Measurements from ENCODE around the gene ZNFX1. TPM values are rescaled to one million over a fixed set of nuclear protein-coding genes. Genes with fewer than 3 reads are reported as not detected.
A peak's percentile ranks its signal among the peaks of the same experiment; 100 is the strongest.

ZNFX1 gene
- total and polyA plus RNA-seq, 4 experiments from 2014 or later = 30.8 to 88.8 (median 76.1) TPM

DNA sequence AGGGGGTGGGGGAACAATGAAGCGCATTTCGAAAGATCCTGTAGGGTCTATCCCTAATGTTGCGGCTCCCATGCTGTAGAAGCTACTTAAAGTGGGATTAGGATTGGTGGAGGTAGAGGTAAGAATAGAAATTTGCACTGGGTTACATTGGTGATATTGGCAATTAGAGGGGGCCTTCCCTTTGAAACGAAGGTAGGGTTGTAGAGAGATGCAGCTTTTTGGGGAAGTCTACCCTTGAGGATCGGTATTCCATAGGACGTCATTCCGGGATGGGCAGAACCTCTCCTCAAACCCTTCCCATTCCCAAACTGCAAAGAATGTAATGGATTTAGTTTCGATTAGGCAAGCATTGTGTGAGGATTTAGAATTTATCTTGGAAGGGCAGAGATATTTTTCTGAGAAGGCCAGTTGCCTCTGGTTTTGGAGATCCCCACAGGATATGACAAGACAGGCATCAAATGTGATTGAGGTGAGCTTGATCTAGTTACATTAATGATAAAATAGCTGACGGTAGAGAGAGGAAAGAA, 5.4 kb upstream of the ZNFX1 start:
- Mint-ChIP-seq H3K4me1 (peaks cover 47 to 76% (median 63%) of the 10 kb centered on the region in 4 donors), H3K36me3 (peaks cover 98 to 99% of the 10 kb centered on the region in 2 donors), H3K4me3 (peak overlapping the region in 7 of 8 donors; percentile 49 to 85 (median 72)), H3K27ac (peak overlapping the region; percentile 77 to 99 (median 93)), H3K9me3 (peaks cover 2 to 99% (median 94%) of the 10 kb centered on the region in 8 donors), H3K27me3 (peaks cover 0 to 1% of the 10 kb centered on the region in 2 donors)
- peaks cover 54% of the 10 kb centered on the region for H3K4me1 ChIP-seq (ENCODE audit: insufficient read depth, low read length)
- peak overlapping the region; percentile 39 for H3K27ac ChIP-seq (ENCODE audit: low read depth, low read length)
- peaks cover 88% of the 10 kb centered on the region for H3K36me3 ChIP-seq (ENCODE audit: insufficient read depth, low read length)
- no peaks in the 10 kb centered on the region for H3K27me3 ChIP-seq (ENCODE audit: insufficient read depth, low read length)
- DNase-seq = no peak
- intact Hi-C loops (cut with micrococcal nuclease) = no loop called here
- ChIA-PET POLR2A (ENCODE audit: partially characterized antibody) (interaction anchor here (0.5 to 8.0 kb wide), 10 partner anchors 8 to 41 kb away, joined by 3 to 108 read pairs (median 3); no protein-coding TSS in a partner anchor), CTCF (ENCODE audit: partially characterized antibody) (interaction anchor here (1.2 kb wide), 2 partner anchors 40 to 52 kb away, joined by 3 read pairs; no protein-coding TSS in a partner anchor)
- H3K9me3 ChIP-seq (ENCODE audit: control insufficient read depth in 1 of 2, low read length in 2 of 2) = peaks cover 28 to 70% of the 10 kb centered on the region in 2 donors
- H3K4me3 ChIP-seq (ENCODE audit: low read length in 2 of 2) = peak overlapping the region in 1 of 2 donors; percentile 29

DNA sequence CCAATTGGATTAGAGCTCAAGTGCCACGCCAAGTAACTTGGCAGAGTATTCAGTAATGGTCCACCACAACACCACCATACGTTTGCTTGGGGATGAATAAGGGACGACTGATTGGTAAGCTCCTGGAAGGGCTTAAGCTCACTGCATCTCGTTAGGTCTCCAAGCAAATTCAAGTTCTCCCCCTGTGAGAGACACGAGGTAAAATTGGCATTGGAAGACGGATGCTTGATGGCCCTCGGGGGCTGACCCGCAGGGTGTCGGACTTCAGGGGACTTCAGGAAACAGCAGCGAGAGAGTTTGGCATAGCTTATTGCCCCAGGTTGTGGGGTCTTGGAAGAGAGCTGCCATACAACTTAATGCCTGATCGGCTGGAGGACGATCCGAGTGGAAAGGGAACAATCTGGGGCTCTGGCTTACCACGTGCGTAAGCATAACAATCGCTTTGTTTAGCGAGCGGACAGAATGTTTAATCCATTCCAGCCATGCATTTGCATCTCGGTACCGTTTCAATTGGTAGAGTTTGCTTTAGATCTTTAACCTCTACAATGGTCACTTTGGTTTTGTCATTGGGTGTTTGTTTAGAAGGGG, 4.8 kb upstream of the ZNFX1 start:
- peaks cover 93 to 95% of the 10 kb centered on the region in 2 donors for H3K36me3 Mint-ChIP-seq
- Histone ChIP-seq H3K36me3 (ENCODE audit: insufficient read depth, low read length) (peaks cover 82% of the 10 kb centered on the region), H3K27ac (ENCODE audit: low read depth, low read length) (peak overlapping the region; percentile 39), H3K4me3 (ENCODE audit: low read length in 2 of 2) (peak overlapping the region; percentile 1 to 29), H3K9me3 (ENCODE audit: control insufficient read depth in 1 of 2, low read length in 2 of 2) (peaks cover 25 to 67% of the 10 kb centered on the region in 2 donors), H3K27me3 (ENCODE audit: insufficient read depth, low read length) (no peaks in the 10 kb centered on the region), H3K4me1 (ENCODE audit: insufficient read depth, low read length) (peaks cover 54% of the 10 kb centered on the region)
- DNase-seq = no peak
- peaks cover 47 to 77% (median 63%) of the 10 kb centered on the region in 4 donors for H3K4me1 Mint-ChIP-seq
- peaks cover 2 to 94% (median 89%) of the 10 kb centered on the region in 8 donors for H3K9me3 Mint-ChIP-seq
- H3K27me3 Mint-ChIP-seq = peaks cover 0 to 1% of the 10 kb centered on the region in 2 donors
- ChIA-PET POLR2A (ENCODE audit: partially characterized antibody) (interaction anchor here (1.0 to 8.0 kb wide), 9 partner anchors 9 to 865 kb away, joined by 3 to 108 read pairs (median 4); no protein-coding TSS in a partner anchor), CTCF (ENCODE audit: partially characterized antibody) (interaction anchor here (1.2 kb wide), 1 partner anchor 52 kb away, joined by 3 read pairs; no protein-coding TSS in a partner anchor)
- intact Hi-C loops (cut with micrococcal nuclease) = no loop called here
- H3K27ac Mint-ChIP-seq = peak overlapping the region; percentile 77 to 99 (median 93)
- H3K4me3 Mint-ChIP-seq = peak overlapping the region in 7 of 8 donors; percentile 50 to 85 (median 72)

GRCh38 chr20:49281913-49282467, 4.1 kb upstream of the ZNFX1 start:
- POLR2A ChIA-PET (ENCODE audit: partially characterized antibody) = interaction anchor here (1.0 to 8.0 kb wide), 8 partner anchors 10 to 865 kb away, joined by 3 to 108 read pairs (median 12); no protein-coding TSS in a partner anchor
- Mint-ChIP-seq H3K27ac (peak overlapping the region; percentile 42 to 99 (median 92)), H3K27me3 (peaks cover 0 to 1% of the 10 kb centered on the region in 2 donors), H3K36me3 (peaks cover 86 to 93% of the 10 kb centered on the region in 2 donors), H3K9me3 (peaks cover 2 to 87% (median 82%) of the 10 kb centered on the region in 8 donors), H3K4me3 (peak overlapping the region in 7 of 8 donors; percentile 50 to 85 (median 72)), H3K4me1 (peaks cover 47 to 79% (median 63%) of the 10 kb centered on the region in 4 donors)
- Histone ChIP-seq H3K36me3 (ENCODE audit: insufficient read depth, low read length) (peaks cover 75% of the 10 kb centered on the region), H3K4me1 (ENCODE audit: insufficient read depth, low read length) (peaks cover 54% of the 10 kb centered on the region), H3K9me3 (ENCODE audit: control insufficient read depth in 1 of 2, low read length in 2 of 2) (peaks cover 25 to 60% of the 10 kb centered on the region in 2 donors), H3K27me3 (ENCODE audit: insufficient read depth, low read length) (no peaks in the 10 kb centered on the region), H3K4me3 (ENCODE audit: low read length in 2 of 2) (peak overlapping the region; percentile 29 to 30), H3K27ac (ENCODE audit: low read depth, low read length) (peak overlapping the region; percentile 39)
- intact Hi-C loops (cut with micrococcal nuclease) = no loop called here
- CTCF ChIA-PET (ENCODE audit: partially characterized antibody) = interaction anchor here (1.2 kb wide), 2 partner anchors 53 to 65 kb away, joined by 3 read pairs; no protein-coding TSS in a partner anchor
- DNase-seq = no peak

- peaks cover 59% of the 10 kb centered on the region for H3K4me1 ChIP-seq (ENCODE audit: insufficient read depth, low read length)
- intact Hi-C loops (cut with micrococcal nuclease) = no loop called here
- no peak for DNase-seq
- H3K9me3 Mint-ChIP-seq = peaks cover 2 to 80% (median 75%) of the 10 kb centered on the region in 8 donors
- H3K36me3 ChIP-seq (ENCODE audit: insufficient read depth, low read length) = peaks cover 68% of the 10 kb centered on the region
- H3K4me1 Mint-ChIP-seq = peaks cover 53 to 86% (median 67%) of the 10 kb centered on the region in 4 donors
- ChIA-PET POLR2A (ENCODE audit: partially characterized antibody) (interaction anchor here (1.1 to 8.0 kb wide), 9 partner anchors 10 to 235 kb away, joined by 3 to 108 read pairs (median 7); partner anchors contain the start of genes CSE1L and DDX27), CTCF (ENCODE audit: partially characterized antibody) (interaction anchor here (1.0 to 1.2 kb wide), 2 partner anchors 14 to 64 kb away, joined by 3 to 4 read pairs; no protein-coding TSS in a partner anchor)
- H3K4me3 ChIP-seq (ENCODE audit: low read length in 2 of 2) = peak overlapping the region; percentile 30 to 92
- H3K4me3 Mint-ChIP-seq = peak overlapping the region; percentile 49 to 96 (median 77)
- H3K27ac Mint-ChIP-seq = peak overlapping the region; percentile 10 to 99 (median 92)
- peak overlapping the region; percentile 14 for H3K27ac ChIP-seq (ENCODE audit: low read depth, low read length)
- H3K36me3 Mint-ChIP-seq = peaks cover 79 to 93% of the 10 kb centered on the region in 2 donors
- peaks cover 0 to 1% of the 10 kb centered on the region in 2 donors for H3K27me3 Mint-ChIP-seq
- peaks cover 25 to 53% of the 10 kb centered on the region in 2 donors for H3K9me3 ChIP-seq (ENCODE audit: control insufficient read depth in 1 of 2, low read length in 2 of 2)
- no peaks in the 10 kb centered on the region for H3K27me3 ChIP-seq (ENCODE audit: insufficient read depth, low read length)
These were observed 3.4 kb upstream of the ZNFX1 start for GRCh38 chr20:49281059-49281912.

- Mint-ChIP-seq H3K27me3 (peaks cover 0 to 1% of the 10 kb centered on the region in 2 donors), H3K4me1 (peaks cover 59 to 87% (median 71%) of the 10 kb centered on the region in 4 donors), H3K9me3 (peaks cover 2 to 73% (median 68%) of the 10 kb centered on the region in 8 donors), H3K36me3 (peaks cover 74 to 92% of the 10 kb centered on the region in 2 donors), H3K4me3 (peak overlapping the region; percentile 87 to 99 (median 95)), H3K27ac (peak overlapping the region; percentile 71 to 99 (median 92))
- peaks cover 24 to 46% of the 10 kb centered on the region in 2 donors for H3K9me3 ChIP-seq (ENCODE audit: control insufficient read depth in 1 of 2, low read length in 2 of 2)
- CTCF ChIA-PET (ENCODE audit: partially characterized antibody) = interaction anchor here (1.0 to 1.3 kb wide), 2 partner anchors 13 to 23 kb away, joined by 3 to 4 read pairs; no protein-coding TSS in a partner anchor
- intact Hi-C loops (cut with micrococcal nuclease) = no loop called here
- no peak for DNase-seq
- peak overlapping the region; percentile 14 for H3K27ac ChIP-seq (ENCODE audit: low read depth, low read length)
- H3K27me3 ChIP-seq (ENCODE audit: insufficient read depth, low read length) = no peaks in the 10 kb centered on the region
- peaks cover 67% of the 10 kb centered on the region for H3K36me3 ChIP-seq (ENCODE audit: insufficient read depth, low read length)
- peaks cover 66% of the 10 kb centered on the region for H3K4me1 ChIP-seq (ENCODE audit: insufficient read depth, low read length)
- H3K4me3 ChIP-seq (ENCODE audit: low read length in 2 of 2) = peak overlapping the region in 1 of 2 donors; percentile 92
- POLR2A ChIA-PET (ENCODE audit: partially characterized antibody) = interaction anchor here (1.0 to 8.0 kb wide), 13 partner anchors 9 to 234 kb away, joined by 3 to 108 read pairs (median 7); partner anchors contain the start of genes CSE1L, DDX27 and STAU1
These were observed 2.7 kb upstream of the ZNFX1 start for GRCh38 chr20:49280463-49281058.
